Activated gamma-delta T cell (primary cell): ENCODE data around the gene RASL10A.
"Not testable (repeated sequence)": the region's sequence is repeated elsewhere in the genome, so short reads cannot be mapped to it uniquely, and the experiment has no call there.

Experiments used
- DNase-seq: peaks from one replicate; lab custom pipeline; 2025; lab: John Stamatoyannopoulos, UW
- total RNA-seq, 2 donors: gene quantifications; one replicate each; lab custom pipeline; 2026; lab: John Stamatoyannopoulos, UW

Gene RASL10A
- 0.48 to 0.51 reads per million in 2 donors for total RNA-seq

DNA sequence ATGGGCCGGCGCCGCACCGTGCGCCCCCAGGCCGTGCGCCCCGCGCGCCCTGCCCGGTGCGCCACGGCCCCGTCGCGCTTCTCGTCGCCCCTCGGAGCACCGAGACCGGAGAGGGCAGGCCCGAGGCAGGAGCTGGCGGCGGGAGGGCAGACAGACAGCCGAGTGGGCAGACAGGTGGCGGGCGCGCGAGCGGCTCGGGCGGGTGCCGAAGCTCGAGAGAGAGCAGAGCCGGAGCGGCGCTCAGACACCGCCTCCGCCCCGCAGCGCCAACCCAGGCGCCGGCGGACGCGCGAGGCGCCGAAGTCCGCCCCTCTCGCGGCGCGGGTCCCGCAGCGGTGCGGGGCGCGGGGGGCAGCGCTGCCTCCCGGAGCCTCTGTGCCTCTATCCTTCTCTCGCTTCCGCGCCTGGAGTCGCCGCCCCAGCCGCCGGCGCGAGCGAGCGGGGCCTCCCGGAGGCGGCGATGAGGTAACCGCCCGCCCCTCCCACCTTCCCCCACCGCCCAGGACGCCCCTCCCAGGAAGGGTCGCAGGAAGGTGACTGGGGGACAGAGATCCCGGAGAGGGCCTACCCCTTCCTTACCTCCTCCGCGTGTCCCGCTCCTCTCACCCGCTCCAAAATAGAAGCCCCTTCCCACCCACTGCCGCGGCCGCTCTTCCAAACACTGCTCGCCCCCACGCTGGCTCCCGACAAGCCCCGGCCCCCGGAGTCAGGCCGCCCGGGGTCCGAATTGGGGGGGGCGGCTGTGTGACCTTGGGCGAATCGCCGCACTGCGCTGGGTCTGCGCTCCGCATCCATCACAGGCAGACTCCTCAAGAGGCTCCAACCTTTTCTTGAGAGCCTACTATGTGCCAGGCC lies at the start of gene RASL10A:
Gene RASL10A (minus strand): TSS at position 412 of the 855 bp plus-strand sequence. CDS start 451 bp downstream, outside the sequence.
- DNase-seq, result no peak

- no peak for DNase-seq
These were observed 44.0 kb upstream of the RASL10A start for GRCh38 chr22:29359469-29359868.

GRCh38 chr22:29357193-29357890 lies 41.8 kb upstream of the RASL10A start:
- DNase-seq, result not testable (repeated sequence)

GRCh38 chr22:29353860-29354259 lies 38.4 kb upstream of the RASL10A start:
- DNase-seq, result no peak

- no peak for DNase-seq
These were observed 37.8 kb upstream of the RASL10A start for GRCh38 chr22:29353286-29353685.

DNA sequence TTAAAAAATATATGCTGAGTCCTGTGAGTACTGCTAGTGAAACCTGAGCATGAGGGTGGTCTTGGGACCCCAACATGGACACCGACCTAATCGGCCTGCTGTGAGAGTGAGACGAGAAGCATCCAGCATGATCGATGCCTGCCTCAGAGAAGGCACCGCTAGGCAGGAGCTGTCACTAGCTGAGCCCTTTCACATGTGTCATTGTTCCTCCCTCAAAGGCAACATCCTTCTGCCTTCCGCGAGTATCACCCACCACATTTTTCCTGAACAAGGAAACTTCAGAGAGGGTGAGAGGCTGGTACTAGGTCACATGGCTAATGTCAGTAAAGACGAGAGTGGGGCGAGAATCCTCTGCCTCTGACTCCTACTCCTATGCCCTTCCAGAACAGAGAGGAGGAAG lies 37.3 kb upstream of the RASL10A start:
- no peak for DNase-seq

- no peak for DNase-seq
These were observed 36.4 kb upstream of the RASL10A start for GRCh38 chr22:29351891-29352290.

DNA sequence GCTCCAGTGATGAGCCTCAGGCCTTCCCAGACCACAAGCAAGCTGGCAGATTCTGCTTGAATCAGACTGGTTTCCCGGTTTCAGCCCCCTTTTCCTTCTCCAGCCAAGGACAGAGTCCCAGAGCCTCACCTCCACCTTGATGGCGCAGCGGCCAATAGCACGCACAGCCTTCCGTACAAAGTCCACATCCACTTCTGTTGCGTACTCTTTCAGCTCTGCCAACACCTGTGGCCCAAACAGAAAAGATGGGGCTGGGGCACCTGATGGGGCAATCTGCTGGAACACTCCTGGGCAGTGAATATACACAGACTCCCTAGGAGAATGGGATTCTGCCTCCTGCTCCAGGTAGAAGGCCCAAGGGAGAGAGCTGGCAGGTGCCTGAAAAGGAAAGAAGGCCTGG lies 35.5 kb upstream of the RASL10A start:
- DNase-seq, result no peak

DNA sequence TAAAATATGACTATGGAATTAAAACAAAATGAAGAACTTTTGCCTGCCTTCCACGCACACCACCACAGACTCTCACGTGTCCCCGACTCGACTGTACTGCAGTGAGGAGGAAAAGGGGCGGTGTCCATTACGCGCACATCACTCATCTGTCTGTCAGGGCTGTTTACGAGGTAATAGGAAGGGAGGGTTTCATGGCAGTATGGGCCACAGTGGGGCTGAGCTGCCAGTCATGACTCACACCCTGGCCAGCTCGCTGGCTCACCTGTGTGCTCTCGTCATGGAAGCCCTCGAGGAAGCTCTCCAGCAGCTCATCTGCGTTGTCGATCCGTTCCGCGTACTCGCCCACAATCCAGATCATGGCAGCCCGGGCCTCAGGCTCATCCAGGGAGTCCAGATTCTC lies 33.5 kb upstream of the RASL10A start:
- no peak for DNase-seq

DNA sequence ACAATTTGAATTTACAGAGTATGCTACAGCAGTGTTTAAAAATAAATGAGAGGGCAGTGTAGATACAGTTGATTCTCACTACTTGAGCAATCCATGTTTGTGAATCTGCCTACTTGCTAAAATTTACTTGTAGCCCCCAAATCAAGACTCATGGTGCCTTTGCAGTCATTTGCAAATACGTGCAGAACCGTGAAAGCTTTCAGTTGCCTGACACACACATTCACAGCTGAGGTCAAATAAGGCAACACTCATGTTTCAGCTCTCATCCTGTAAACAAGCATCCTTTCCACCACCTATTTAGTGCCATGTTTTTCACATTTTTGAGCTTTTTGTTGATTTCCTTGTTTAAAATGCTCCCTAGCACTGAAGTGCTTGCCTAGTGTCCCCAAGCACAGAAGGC lies 32.5 kb upstream of the RASL10A start:
- DNase-seq, result no peak

DNA sequence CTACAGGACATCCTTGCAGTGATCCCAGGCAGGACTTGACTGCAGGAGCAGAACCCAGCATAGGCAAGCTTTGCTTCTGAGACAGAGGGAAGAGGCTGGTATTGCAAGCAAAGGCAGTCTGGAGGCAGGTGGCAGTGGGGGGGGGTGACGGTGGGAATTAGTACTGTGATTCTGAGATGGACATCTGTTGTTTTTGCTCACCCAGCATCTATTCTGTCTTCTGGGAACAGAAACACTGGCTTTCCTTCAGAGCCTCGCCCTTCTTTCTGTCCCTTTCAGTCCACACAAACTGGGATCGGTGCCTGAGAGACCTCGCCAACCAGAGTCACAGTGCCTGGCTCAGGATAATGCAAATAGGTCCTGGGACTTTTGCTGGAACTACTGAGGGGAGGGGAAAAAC lies 31.2 kb upstream of the RASL10A start:
- no peak for DNase-seq

DNA sequence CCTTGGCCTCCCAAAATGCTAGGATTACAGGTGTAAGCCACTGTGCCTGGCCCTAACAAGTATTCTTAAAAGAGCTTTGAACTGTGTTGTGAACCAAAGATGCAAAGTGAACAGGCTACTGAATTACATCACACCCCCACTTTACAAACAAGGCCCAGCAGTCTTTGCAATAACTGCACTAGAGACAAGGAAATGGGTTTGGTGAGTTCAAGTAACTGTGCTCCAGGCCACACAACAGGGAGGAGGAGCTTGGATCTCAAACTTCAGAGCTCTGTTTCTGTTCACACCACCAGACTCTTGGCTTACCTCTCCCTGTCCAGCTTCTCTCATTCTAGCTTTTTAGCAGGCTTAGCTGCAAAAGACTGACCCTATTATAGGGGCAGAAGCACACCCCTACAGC lies 30.4 kb upstream of the RASL10A start:
- DNase-seq, result no peak

DNA sequence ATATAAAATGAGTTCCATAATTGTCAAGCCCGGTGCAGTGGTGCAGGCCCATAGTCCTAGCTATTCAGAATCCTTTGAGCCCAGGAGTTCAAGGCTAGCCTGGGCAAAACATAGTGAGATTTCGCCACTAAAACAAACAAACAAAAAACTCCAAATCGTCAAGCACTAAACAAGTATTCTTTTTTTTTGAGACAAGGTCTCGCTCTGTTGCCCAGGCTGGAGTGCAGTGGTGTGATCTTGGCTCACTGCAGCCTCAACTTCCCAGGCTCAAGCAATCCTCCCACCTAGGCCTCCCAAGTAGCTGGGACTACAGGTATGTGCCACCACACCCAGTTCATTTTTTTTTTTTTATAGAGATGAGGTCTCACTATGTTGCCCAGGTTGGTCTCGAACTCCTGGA lies 29.4 kb upstream of the RASL10A start:
- not testable (repeated sequence) for DNase-seq

GRCh38 chr22:29344137-29344536 lies 28.6 kb upstream of the RASL10A start:
- DNase-seq, result no peak

GRCh38 chr22:29343313-29343805 lies 27.9 kb upstream of the RASL10A start:
- no peak for DNase-seq

DNA sequence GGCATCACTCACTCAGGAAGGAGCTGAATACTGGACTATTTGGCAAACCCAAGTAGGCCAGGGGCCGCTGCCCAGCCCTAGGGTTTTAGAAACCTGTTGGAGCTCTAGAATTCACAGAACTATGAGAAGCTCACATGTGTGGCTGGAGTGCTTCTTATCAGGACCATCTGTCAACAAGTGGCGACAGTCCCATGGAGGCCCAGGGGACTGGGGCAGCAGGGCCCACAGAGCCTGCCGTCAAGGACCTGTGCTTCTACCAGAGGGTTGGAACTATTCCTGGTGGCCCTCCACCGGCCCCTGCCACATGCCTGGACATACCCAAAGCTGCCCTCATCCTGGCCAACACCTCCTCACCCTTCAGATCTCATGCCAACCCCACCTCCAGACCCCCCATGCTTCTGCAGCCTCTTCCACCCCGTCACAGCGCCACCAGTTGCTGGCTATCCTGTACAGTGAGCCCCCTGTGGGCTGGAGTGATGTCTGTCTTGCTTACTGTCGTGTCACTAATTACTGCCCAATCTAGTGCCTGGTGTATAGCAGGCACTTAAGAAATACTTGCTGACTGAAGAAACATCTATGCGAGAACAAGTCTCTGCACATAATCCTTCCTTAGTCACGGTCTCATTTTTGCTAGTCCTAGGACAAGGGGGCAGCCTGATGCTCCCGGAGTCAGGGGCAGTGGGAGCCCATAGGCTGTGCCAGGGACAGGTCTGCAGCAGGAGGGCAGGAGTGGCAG lies 27.2 kb upstream of the RASL10A start:
- no peak for DNase-seq

DNA sequence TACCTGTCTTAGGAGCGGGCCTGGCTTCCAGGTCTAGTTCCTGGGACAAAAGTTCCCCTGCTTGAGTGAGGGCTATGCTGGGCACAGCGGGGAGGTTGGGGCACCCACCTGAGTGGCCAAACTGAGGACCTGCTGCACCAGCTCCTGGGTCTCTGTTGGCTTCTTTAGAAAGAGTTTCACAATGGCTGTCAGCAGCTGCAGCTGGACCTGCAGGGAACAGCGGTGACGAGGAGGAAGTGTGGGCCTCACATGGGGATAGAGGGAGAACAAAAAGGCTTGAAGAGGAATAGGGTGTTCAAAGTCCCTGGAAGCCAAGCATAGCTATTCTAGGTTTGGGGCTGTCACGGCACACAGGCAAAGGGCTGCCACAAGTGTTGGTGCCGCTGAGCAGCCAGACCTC lies 26.7 kb upstream of the RASL10A start:
- DNase-seq, result no peak

- no peak for DNase-seq
These were observed 26.3 kb upstream of the RASL10A start for GRCh38 chr22:29341849-29342127.

GRCh38 chr22:29341056-29341848 lies 25.8 kb upstream of the RASL10A start:
- DNase-seq, result no peak

- no peak for DNase-seq
These were observed 25.1 kb upstream of the RASL10A start for GRCh38 chr22:29340566-29340965.

DNA sequence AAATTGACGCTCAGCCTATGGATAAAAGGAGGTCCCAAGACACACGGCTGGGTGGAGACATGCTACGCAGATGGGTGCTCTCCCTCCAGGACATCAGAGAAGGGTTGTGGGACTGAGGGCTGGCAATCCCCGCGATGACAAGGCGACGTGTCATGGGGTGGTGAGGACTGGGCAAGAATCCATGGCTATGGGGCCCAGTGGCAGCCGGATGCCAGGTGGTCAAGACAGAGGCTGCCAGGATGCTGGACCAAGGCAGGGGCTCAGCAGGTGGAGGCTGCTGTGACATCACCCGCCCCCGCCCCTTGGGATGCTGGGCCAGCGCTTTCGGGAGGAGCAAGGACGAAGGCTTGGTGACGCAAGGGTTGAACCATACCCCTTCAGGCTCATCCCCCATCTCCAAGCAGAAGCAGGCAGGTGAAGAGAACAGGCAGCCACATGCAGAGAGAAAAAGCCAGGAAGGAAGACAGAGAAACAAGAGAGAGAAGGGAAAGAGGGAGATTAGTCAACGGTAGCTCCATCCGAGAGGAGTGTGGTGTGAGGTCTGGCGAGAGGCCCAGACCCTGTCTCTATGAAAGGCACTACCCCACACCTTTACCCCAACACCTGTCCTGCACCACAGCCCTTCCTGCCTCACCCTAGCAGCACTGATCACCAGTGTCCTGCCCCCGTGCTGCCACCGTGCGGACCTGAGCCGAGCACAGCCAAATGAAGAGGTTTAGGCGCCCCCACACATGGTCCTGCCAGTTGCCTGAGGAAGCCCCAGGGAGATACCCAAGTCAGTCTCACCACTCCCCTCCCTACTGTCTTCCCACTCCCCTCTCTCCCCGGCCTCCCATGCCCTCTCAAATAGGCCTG lies 24.1 kb upstream of the RASL10A start:
- DNase-seq, result no peak
